Measurements from ENCODE around the gene DPP6. TPM values are rescaled to one million over a fixed set of nuclear protein-coding genes. Genes with fewer than 3 reads are reported as not detected.

Gene DPP6
- total RNA-seq, 1 experiment from 2014 or later = not detected

- POLR2A ChIA-PET = no interaction called here
- CTCF ChIA-PET = no interaction called here
- no peak overlapping the region for H3K27ac Mint-ChIP-seq
- no peak for DNase-seq (ENCODE audit: low spot score)
- peaks cover 74% of the 10 kb centered on the region for H3K36me3 Mint-ChIP-seq
- H3K4me1 Mint-ChIP-seq = no peaks in the 10 kb centered on the region
- TF ChIP-seq FOXP4 (CRISPR knock-in tag; IDR thresholded peaks at IDR 0.05) (no peak), MAX (CRISPR knock-in tag; IDR thresholded peaks at IDR 0.05) (no peak), ZNF425 (CRISPR knock-in tag; conservative IDR thresholded peaks at IDR 0.05) (no peak), MYBL2 (CRISPR knock-in tag; IDR thresholded peaks at IDR 0.05) (no peak), ZSCAN18 (CRISPR knock-in tag; IDR thresholded peaks at IDR 0.05) (no peak), TCF7 (CRISPR knock-in tag; IDR thresholded peaks at IDR 0.05; ENCODE audit: low read depth) (no peak), E2F4 (CRISPR knock-in tag; IDR thresholded peaks at IDR 0.05; ENCODE audit: borderline replicate concordance, low read depth) (no peak), ZBTB43 (CRISPR knock-in tag; IDR thresholded peaks at IDR 0.05) (no peak), GABPB1 (CRISPR knock-in tag; IDR thresholded peaks at IDR 0.05) (no peak), FOXJ3 (CRISPR knock-in tag; IDR thresholded peaks at IDR 0.05; ENCODE audit: borderline replicate concordance) (no peak), ZNF263 (CRISPR knock-in tag; IDR thresholded peaks at IDR 0.05; ENCODE audit: low read depth) (no peak), ZNF232 (CRISPR knock-in tag; IDR thresholded peaks at IDR 0.05) (no peak), GTF2I (CRISPR knock-in tag; conservative IDR thresholded peaks at IDR 0.05) (no peak), ZNF121 (CRISPR knock-in tag; IDR thresholded peaks at IDR 0.05) (no peak), ATF2 (CRISPR knock-in tag; IDR thresholded peaks at IDR 0.05; ENCODE audit: borderline replicate concordance, low read depth) (no peak)
- H3K9me3 Mint-ChIP-seq = peaks cover 86% of the 10 kb centered on the region
- no peak for ATAC-seq
- H3K4me3 Mint-ChIP-seq = no peak overlapping the region
- H3K27me3 Mint-ChIP-seq (ENCODE audit: low read depth) = peaks cover 20% of the 10 kb centered on the region
These were observed 367.1 kb downstream of the DPP6 start for GRCh38 chr7:154419344-154419743.

GRCh38 chr7:154423231-154423630, 371.0 kb downstream of the DPP6 start:
- Mint-ChIP-seq H3K27me3 (ENCODE audit: low read depth) (peaks cover 16% of the 10 kb centered on the region), H3K36me3 (peaks cover 67% of the 10 kb centered on the region), H3K4me3 (no peak overlapping the region), H3K9me3 (peaks cover 81% of the 10 kb centered on the region), H3K27ac (no peak overlapping the region), H3K4me1 (no peaks in the 10 kb centered on the region)
- no peak for ATAC-seq
- ChIA-PET CTCF (no interaction called here), POLR2A (no interaction called here)
- no peak for TF ChIP-seq SMAD3 (CRISPR knock-in tag; IDR thresholded peaks at IDR 0.05; ENCODE audit: borderline replicate concordance)
- TF ChIP-seq GABPB1 (CRISPR knock-in tag; IDR thresholded peaks at IDR 0.05) = no peak
- no peak for TF ChIP-seq FOXP4 (CRISPR knock-in tag; IDR thresholded peaks at IDR 0.05)
- TF ChIP-seq HMGA2 (CRISPR knock-in tag; IDR thresholded peaks at IDR 0.05) = no peak
- no peak for TF ChIP-seq RELA (CRISPR knock-in tag; IDR thresholded peaks at IDR 0.05; ENCODE audit: borderline replicate concordance)
- no peak for TF ChIP-seq SMAD4 (CRISPR knock-in tag; IDR thresholded peaks at IDR 0.05)
- TF ChIP-seq PRRX2 (CRISPR knock-in tag; IDR thresholded peaks at IDR 0.05) = no peak
- no peak for DNase-seq (ENCODE audit: low spot score)
